Naive thymus-derived CD8-positive, alpha-beta T cell (primary cell): ENCODE measurements around the gene SLC26A11. TPM values are rescaled to one million over a fixed set of nuclear protein-coding genes. Genes with fewer than 3 reads are reported as not detected.
A peak's percentile ranks its signal among the peaks of the same experiment; 100 is the strongest.
"Not testable (repeated sequence)": the region's sequence is repeated elsewhere in the genome, so short reads cannot be mapped to it uniquely, and the experiment has no call there.

Experiments
- ATAC-seq, 2 donors: fragments of 150-1000 bp; cut with Tn5 transposase in 1 of 2; sonication (Bioruptor Pico), chemical (Tn5 transposase) in 1 of 2; 1 replicate in 1 of 2; 2 replicates in 1 of 2; pipeline ENCODE4 v1.10.0; 2021; ENCODE audit warnings: mild to moderate bottlenecking in 2 of 2, moderate library complexity in 2 of 2
- POLR2A ChIA-PET: fragments of 350-600 bp; sonication (Branson Sonifier 250); formaldehyde crosslinking; loops from one replicate; lab custom pipeline; 2021; ENCODE audit warnings: antibody characterized with exemption; lab: Charles Lee
- DNase-seq, 10 donors: peaks; one replicate each; pipeline versions ENCODE4 v3.0.0 to v3.0.0-alpha.2; 2020 to 2022
- H3K27ac Mint-ChIP-seq, 10 donors: one replicate each; pipeline ENCODE4 v1.8.0; 2020 to 2022; ENCODE audit warnings: mild to moderate bottlenecking in 10 of 10, mixed read lengths in 10 of 10, moderate library complexity in 4 of 10, inconsistent platforms in 1 of 10
- H3K27me3 Mint-ChIP-seq, 5 donors: one replicate each; pipeline ENCODE4 v1.8.0; 2021 to 2022; ENCODE audit warnings: mixed read lengths in 5 of 5
- H3K36me3 Mint-ChIP-seq, 3 donors: one replicate each; pipeline ENCODE4 v1.8.0; 2020 to 2022; ENCODE audit warnings: mixed read lengths in 3 of 3, mild to moderate bottlenecking in 2 of 3, inconsistent platforms in 1 of 3
- H3K4me1 Mint-ChIP-seq, 4 donors: one replicate each; pipeline ENCODE4 v1.8.0; 2021 to 2022; ENCODE audit warnings: mixed read lengths in 4 of 4
- H3K4me3 Mint-ChIP-seq, 10 donors: one replicate each; pipeline ENCODE4 v1.8.0; 2020 to 2022; ENCODE audit warnings: mild to moderate bottlenecking in 10 of 10, mixed read lengths in 10 of 10, moderate library complexity in 6 of 10, inconsistent platforms in 1 of 10
- H3K9me3 Mint-ChIP-seq, 9 donors: one replicate each; pipeline ENCODE4 v1.8.0; 2020 to 2022; ENCODE audit warnings: mixed read lengths in 9 of 9, mild to moderate bottlenecking in 3 of 9, inconsistent platforms in 1 of 9, moderate library complexity in 1 of 9
- polyA plus RNA-seq, 3 donors: library from polyadenylated mRNA; unstranded; fragments of 300-500 nt; fragmentation: Illumina TruSeq; gene quantifications; one replicate each; pipeline ENCODE4 v1.2.3, GENCODE V29; 2021
- total RNA-seq, 8 experiments: library from RNA in 2 of 8; stranded (reverse) in 2 of 8; gene quantifications; one replicate each; pipeline ENCODE4 v1.2.3 and lab custom pipeline; 2021 to 2026

Gene SLC26A11
- total and polyA plus RNA-seq, 5 experiments from 2014 or later, result 4.8 to 96.2 (median 8.4) TPM

- H3K36me3 Mint-ChIP-seq, result no peaks in the 10 kb centered on the region
- H3K9me3 Mint-ChIP-seq, result no peaks in the 10 kb centered on the region
- peaks cover 0 to 15% (median 0%) of the 10 kb centered on the region in 5 donors for H3K27me3 Mint-ChIP-seq
- no peak overlapping the region for H3K4me3 Mint-ChIP-seq
- POLR2A ChIA-PET, result no interaction called here
- peak overlapping the region in 1 of 10 donors; percentile 23 for H3K27ac Mint-ChIP-seq
- ATAC-seq, result no peak
- H3K4me1 Mint-ChIP-seq, result no peaks in the 10 kb centered on the region
- DNase-seq, result no peak
Observed at GRCh38 chr17:80185968-80186367, 34.3 kb upstream of the SLC26A11 start.

GRCh38 chr17:80187090-80187489 lies 33.1 kb upstream of the SLC26A11 start:
- POLR2A ChIA-PET, result no interaction called here
- no peak overlapping the region for H3K27ac Mint-ChIP-seq

GRCh38 chr17:80187515-80187941 lies 32.7 kb upstream of the SLC26A11 start:
- DNase-seq (no peak), ATAC-seq (no peak)
- POLR2A ChIA-PET, result no interaction called here
- Mint-ChIP-seq H3K9me3 (no peaks in the 10 kb centered on the region), H3K36me3 (no peaks in the 10 kb centered on the region), H3K4me3 (no peak overlapping the region), H3K27me3 (peaks cover 0 to 17% (median 0%) of the 10 kb centered on the region in 5 donors), H3K4me1 (peaks cover 0 to 2% (median 0%) of the 10 kb centered on the region in 4 donors), H3K27ac (no peak overlapping the region)

More at GRCh38 chr17:80187090-80187489, 33.1 kb upstream of the SLC26A11 start:
- H3K9me3 Mint-ChIP-seq, result no peaks in the 10 kb centered on the region
- peaks cover 0 to 15% (median 0%) of the 10 kb centered on the region in 5 donors for H3K27me3 Mint-ChIP-seq
- no peak for ATAC-seq
- H3K36me3 Mint-ChIP-seq, result no peaks in the 10 kb centered on the region
- DNase-seq, result no peak
- H3K4me3 Mint-ChIP-seq, result no peak overlapping the region
- H3K4me1 Mint-ChIP-seq, result peaks cover 0 to 2% (median 0%) of the 10 kb centered on the region in 4 donors

GRCh38 chr17:80189611-80190010 lies 30.6 kb upstream of the SLC26A11 start:
- no peak for DNase-seq
- H3K36me3 Mint-ChIP-seq, result no peaks in the 10 kb centered on the region
- peaks cover 0 to 2% (median 0%) of the 10 kb centered on the region in 4 donors for H3K4me1 Mint-ChIP-seq
- POLR2A ChIA-PET, result no interaction called here
- H3K9me3 Mint-ChIP-seq, result no peaks in the 10 kb centered on the region
- ATAC-seq, result no peak
- peaks cover 0 to 17% (median 0%) of the 10 kb centered on the region in 5 donors for H3K27me3 Mint-ChIP-seq
- H3K4me3 Mint-ChIP-seq, result no peak overlapping the region
- H3K27ac Mint-ChIP-seq, result peak overlapping the region in 1 of 10 donors; percentile 33

GRCh38 chr17:80190716-80191115 lies 29.5 kb upstream of the SLC26A11 start:
- POLR2A ChIA-PET, result no interaction called here
- ATAC-seq, result no peak

GRCh38 chr17:80191192-80191591 lies 29.0 kb upstream of the SLC26A11 start:
- DNase-seq (no peak), ATAC-seq (no peak)
- Mint-ChIP-seq H3K9me3 (no peaks in the 10 kb centered on the region), H3K27me3 (peaks cover 0 to 19% (median 2%) of the 10 kb centered on the region in 5 donors), H3K36me3 (no peaks in the 10 kb centered on the region), H3K4me3 (no peak overlapping the region), H3K4me1 (peaks cover 2 to 5% (median 4%) of the 10 kb centered on the region in 4 donors), H3K27ac (no peak overlapping the region)
- POLR2A ChIA-PET, result no interaction called here

More at GRCh38 chr17:80190716-80191115, 29.5 kb upstream of the SLC26A11 start:
- no peaks in the 10 kb centered on the region for H3K36me3 Mint-ChIP-seq
- no peak overlapping the region for H3K27ac Mint-ChIP-seq
- no peak overlapping the region for H3K4me3 Mint-ChIP-seq
- peaks cover 0 to 2% (median 0%) of the 10 kb centered on the region in 4 donors for H3K4me1 Mint-ChIP-seq
- no peak for DNase-seq
- no peaks in the 10 kb centered on the region for H3K9me3 Mint-ChIP-seq
- peaks cover 0 to 17% (median 0%) of the 10 kb centered on the region in 5 donors for H3K27me3 Mint-ChIP-seq

- H3K36me3 Mint-ChIP-seq, result no peaks in the 10 kb centered on the region
- peaks cover 0 to 19% (median 2%) of the 10 kb centered on the region in 5 donors for H3K27me3 Mint-ChIP-seq
- H3K4me3 Mint-ChIP-seq, result no peak overlapping the region
- H3K27ac Mint-ChIP-seq, result no peak overlapping the region
- DNase-seq (no peak), ATAC-seq (no peak)
- H3K9me3 Mint-ChIP-seq, result no peaks in the 10 kb centered on the region
- POLR2A ChIA-PET, result no interaction called here
- peaks cover 2 to 6% (median 4%) of the 10 kb centered on the region in 4 donors for H3K4me1 Mint-ChIP-seq
Observed at GRCh38 chr17:80191865-80192661, 28.2 kb upstream of the SLC26A11 start.

- no peak for DNase-seq
- Mint-ChIP-seq H3K27ac (peak overlapping the region in 1 of 10 donors; percentile 27), H3K4me3 (no peak overlapping the region), H3K9me3 (no peaks in the 10 kb centered on the region), H3K36me3 (no peaks in the 10 kb centered on the region), H3K4me1 (peaks cover 5 to 7% (median 6%) of the 10 kb centered on the region in 4 donors), H3K27me3 (peaks cover 0 to 13% (median 2%) of the 10 kb centered on the region in 5 donors)
- POLR2A ChIA-PET, result interaction anchor here (0.9 to 1.7 kb wide), 4 partner anchors 24 to 121 kb away, joined by 3 to 8 read pairs (median 5); no protein-coding TSS in a partner anchor
- ATAC-seq, result no peak
Observed at GRCh38 chr17:80195141-80195540, 25.1 kb upstream of the SLC26A11 start.

- peaks cover 0 to 10% (median 2%) of the 10 kb centered on the region in 5 donors for H3K27me3 Mint-ChIP-seq
- DNase-seq (peak; percentile 37 to 80 (median 57)), ATAC-seq (peak; percentile 62 to 70)
- peaks cover 5 to 7% (median 6%) of the 10 kb centered on the region in 4 donors for H3K4me1 Mint-ChIP-seq
- peak overlapping the region in 1 of 10 donors; percentile 48 for H3K4me3 Mint-ChIP-seq
- POLR2A ChIA-PET, result interaction anchor here (0.6 to 1.8 kb wide), 8 partner anchors 15 to 120 kb away, joined by 3 to 8 read pairs (median 4); partner anchors contain the start of genes SGSH and SLC26A11
- H3K27ac Mint-ChIP-seq, result peak overlapping the region in 7 of 10 donors; percentile 4 to 93 (median 51)
- H3K9me3 Mint-ChIP-seq, result no peaks in the 10 kb centered on the region
- H3K36me3 Mint-ChIP-seq, result no peaks in the 10 kb centered on the region
Observed at GRCh38 chr17:80195671-80196529, 24.3 kb upstream of the SLC26A11 start.

- Mint-ChIP-seq H3K36me3 (no peaks in the 10 kb centered on the region), H3K4me3 (no peak overlapping the region), H3K27me3 (peaks cover 0 to 7% (median 2%) of the 10 kb centered on the region in 5 donors), H3K9me3 (no peaks in the 10 kb centered on the region), H3K4me1 (peaks cover 5 to 7% (median 6%) of the 10 kb centered on the region in 4 donors), H3K27ac (peak overlapping the region in 2 of 10 donors; percentile 74 to 93)
- no peak for DNase-seq
- no peak for ATAC-seq
- POLR2A ChIA-PET, result interaction anchor here (1.2 to 1.8 kb wide), 5 partner anchors 14 to 100 kb away, joined by 3 to 8 read pairs (median 4); partner anchors contain the start of genes SGSH and SLC26A11
Observed at GRCh38 chr17:80196652-80197051, 23.6 kb upstream of the SLC26A11 start.

- no peak for ATAC-seq
Observed at GRCh38 chr17:80198144-80198661, 22.0 kb upstream of the SLC26A11 start.

GRCh38 chr17:80199295-80199694 lies 20.9 kb upstream of the SLC26A11 start:
- not testable (repeated sequence) for H3K4me1 Mint-ChIP-seq, H3K4me3 Mint-ChIP-seq, H3K36me3 Mint-ChIP-seq, H3K9me3 Mint-ChIP-seq, DNase-seq, H3K27ac Mint-ChIP-seq, ATAC-seq, H3K27me3 Mint-ChIP-seq
- POLR2A ChIA-PET, result interaction anchor here (0.6 to 0.7 kb wide), 2 partner anchors 35 to 53 kb away, joined by 3 to 5 read pairs; no protein-coding TSS in a partner anchor

More at GRCh38 chr17:80198144-80198661, 22.0 kb upstream of the SLC26A11 start:
- no peak for DNase-seq
- no peak overlapping the region for H3K27ac Mint-ChIP-seq
- no peaks in the 10 kb centered on the region for H3K36me3 Mint-ChIP-seq
- POLR2A ChIA-PET, result no interaction called here
- peaks cover 0 to 3% (median 2%) of the 10 kb centered on the region in 5 donors for H3K27me3 Mint-ChIP-seq
- no peaks in the 10 kb centered on the region for H3K9me3 Mint-ChIP-seq
- H3K4me3 Mint-ChIP-seq, result no peak overlapping the region
- peaks cover 5 to 8% (median 6%) of the 10 kb centered on the region in 4 donors for H3K4me1 Mint-ChIP-seq
